Measurements from ENCODE around the gene ZNF563.
"Not testable (repeated sequence)": the region's sequence is repeated elsewhere in the genome, so short reads cannot be mapped to it uniquely, and the experiment has no call there.

ZNF563 gene

DNA sequence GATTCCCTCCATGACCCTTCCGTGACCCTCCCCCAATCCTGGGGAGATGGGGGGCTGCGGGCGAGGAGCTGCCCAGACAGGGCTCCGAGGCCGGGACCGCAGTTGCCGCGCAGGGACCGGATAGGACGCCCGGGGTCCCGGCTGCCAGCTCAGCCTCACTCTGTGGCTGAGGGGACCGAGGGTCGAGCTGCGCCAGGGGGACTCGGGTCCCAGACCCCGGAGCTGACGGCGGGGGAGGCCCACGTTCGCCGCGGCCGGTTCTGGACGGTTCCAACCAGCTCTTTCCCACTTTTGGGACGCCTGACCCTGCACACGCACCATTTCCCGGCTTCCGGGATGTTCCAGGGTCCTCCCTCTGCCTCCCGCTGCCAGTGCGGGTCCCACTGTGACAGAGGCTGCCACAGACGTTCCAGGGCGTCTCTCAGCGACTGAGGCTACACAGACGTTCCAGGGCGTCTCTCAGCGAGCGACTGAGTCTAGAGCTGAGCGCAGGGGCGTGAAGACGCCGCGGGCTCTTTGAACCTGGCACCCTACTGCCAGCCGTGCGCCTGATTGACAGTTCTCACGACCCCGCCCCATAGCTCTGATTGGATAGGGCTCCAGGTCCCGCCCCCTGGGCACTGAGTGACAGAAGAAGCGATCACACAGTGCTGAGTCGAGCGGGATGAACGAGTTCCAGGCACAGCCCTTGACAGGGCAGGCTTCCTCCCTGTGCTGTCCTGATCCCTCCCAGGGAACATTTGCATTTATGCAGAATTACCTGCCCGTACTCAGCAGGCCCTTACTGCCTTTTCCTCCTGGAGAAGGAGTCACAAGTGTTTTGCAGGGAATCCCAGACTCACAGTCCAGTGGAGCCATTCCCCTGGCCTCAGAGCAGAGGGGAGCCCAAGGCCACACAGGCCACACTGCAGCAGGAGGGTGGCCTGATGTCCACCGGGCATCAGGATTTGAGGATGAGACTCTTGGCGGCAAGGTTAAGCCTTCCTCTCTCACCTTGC is at the start of gene ZNF563:
TSS of gene ZNF563 (minus strand) at position 472 of the 998 bp plus-strand sequence. CDS start at position 321, 151 bp downstream.
- peak; percentile 98 for DNase-seq

DNA sequence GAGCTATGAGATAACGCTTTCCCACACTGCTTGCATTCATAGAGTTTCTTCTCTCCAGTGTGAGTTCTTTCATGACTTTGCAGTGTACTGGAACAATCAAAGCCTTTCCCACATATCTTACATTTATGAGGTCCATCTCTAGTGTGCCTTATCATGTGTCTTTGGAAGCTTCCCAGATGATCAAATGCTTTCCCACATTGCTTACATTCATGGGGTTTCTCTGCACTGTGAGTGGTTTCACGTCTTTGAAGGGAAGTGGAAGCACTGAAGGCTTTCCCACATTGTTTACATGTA is 47.0 kb upstream of the ZNF563 start:
- no peak for DNase-seq

- DNase-seq = no peak
Observed at GRCh38 chr19:12379732-12380443, 46.5 kb upstream of the ZNF563 start.

DNA sequence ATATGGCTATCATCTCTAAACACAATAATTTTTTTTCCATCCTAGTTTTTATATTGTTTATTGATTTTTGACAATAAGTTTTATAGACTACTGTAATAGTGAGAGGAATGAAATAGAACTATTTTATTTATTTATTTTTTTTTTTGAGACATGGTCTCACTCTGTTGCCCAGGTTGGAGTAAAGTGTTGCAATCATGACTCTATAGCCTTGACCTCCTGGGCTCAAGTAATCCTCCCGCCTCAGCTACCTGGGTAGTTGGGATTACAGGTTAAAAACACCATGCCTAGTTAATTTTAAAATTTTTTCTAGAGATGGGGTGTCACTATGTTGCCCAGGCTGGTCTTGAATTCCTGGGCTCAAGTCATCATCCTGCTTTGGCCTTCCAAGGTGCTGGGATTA is 40.6 kb upstream of the ZNF563 start:
- DNase-seq = no peak

GRCh38 chr19:12365236-12366162 is 32.1 kb upstream of the ZNF563 start, which contains the start of gene ZNF442:
Gene ZNF442, minus strand, starts transcription at chr19:12365683. Its CDS starts 2,052 bp downstream, at chr19:12363631.
- DNase-seq = peak; percentile 94

DNA sequence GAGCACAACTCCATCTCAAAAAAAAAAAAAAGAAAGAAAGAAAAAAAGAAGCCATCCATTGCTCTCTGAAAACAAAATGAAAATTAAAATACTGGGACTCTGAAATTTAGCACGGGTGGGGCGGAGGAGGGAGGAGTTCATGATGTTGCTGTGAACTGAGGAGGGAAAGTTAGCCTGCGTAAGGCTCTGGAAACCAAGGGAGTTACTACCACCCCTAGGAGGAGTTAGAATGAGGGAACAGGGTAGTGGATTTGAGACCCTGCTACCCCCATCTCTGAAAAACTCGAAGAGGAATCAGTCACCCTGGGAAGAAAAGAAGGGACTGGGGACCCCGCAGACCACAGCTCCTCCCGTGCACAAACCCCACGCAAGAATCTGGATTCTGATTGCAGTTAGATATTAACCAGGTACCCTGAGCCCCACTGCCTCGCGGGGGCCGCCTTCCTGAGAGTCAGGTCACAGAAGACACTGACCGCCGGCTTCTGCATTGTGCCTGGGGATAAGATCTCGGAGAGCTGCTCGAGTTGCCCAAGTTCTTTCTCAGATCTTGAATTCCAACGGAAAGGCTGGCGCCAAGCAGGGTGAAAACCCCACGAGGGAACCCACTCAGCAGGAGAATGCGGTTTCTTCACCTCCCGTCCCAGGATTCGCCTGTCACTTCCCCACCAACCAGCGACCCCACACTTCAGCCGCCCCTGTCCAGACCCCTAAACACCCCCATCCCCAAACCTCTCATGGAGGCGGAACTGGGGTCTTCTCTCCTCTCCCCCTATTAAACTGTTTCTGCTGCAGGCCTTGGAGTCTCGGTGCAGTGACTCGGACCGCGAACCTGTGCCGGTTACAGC is 31.2 kb upstream of the ZNF563 start:
- DNase-seq = no peak

- DNase-seq = not testable (repeated sequence)
Observed at GRCh38 chr19:12362236-12362635, 28.8 kb upstream of the ZNF563 start.

- DNase-seq = no peak
Observed at GRCh38 chr19:12353375-12353774, 19.9 kb upstream of the ZNF563 start.

DNA sequence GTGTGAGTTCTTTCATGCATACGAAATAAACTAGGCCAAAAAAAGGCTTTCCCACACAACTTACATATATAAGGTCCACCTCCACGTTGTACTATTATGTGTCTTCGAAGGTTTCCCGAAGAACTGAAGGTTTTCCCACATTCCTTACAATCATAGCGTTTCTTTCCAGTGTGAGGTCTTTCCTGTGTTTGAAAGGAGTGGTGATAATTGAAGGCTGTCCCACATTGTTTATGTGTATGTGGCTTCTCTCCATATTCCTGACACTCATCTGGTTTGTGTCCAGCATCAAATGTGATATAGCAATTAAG is 17.4 kb upstream of the ZNF563 start:
- no peak for DNase-seq

GRCh38 chr19:12350185-12350889 is 16.9 kb upstream of the ZNF563 start:
- DNase-seq = no peak

GRCh38 chr19:12346896-12347295 is 13.5 kb upstream of the ZNF563 start:
- no peak for DNase-seq

DNA sequence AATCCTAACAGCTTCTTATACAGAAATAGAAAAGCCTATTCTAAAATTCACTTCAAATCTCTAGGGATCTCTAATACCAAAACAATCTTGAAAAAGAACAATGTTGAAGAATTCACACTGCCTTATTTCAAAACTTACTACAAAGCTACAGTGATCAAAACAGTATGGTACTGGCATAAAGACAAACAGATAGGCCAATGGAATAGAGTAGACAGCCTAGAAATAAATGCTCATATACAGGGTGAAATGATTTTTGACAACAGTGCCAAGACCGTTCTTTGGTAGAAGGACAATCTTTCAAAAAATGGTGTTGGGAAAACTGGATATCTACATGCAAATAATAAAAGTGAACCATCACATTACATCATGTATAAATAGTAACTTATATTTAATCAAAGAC is 11.8 kb upstream of the ZNF563 start:
- no peak for DNase-seq

- DNase-seq = no peak
Observed at GRCh38 chr19:12331211-12331941, 2.1 kb downstream of the ZNF563 start.

GRCh38 chr19:12330340-12330739 is 3.1 kb downstream of the ZNF563 start:
- DNase-seq = no peak

DNA sequence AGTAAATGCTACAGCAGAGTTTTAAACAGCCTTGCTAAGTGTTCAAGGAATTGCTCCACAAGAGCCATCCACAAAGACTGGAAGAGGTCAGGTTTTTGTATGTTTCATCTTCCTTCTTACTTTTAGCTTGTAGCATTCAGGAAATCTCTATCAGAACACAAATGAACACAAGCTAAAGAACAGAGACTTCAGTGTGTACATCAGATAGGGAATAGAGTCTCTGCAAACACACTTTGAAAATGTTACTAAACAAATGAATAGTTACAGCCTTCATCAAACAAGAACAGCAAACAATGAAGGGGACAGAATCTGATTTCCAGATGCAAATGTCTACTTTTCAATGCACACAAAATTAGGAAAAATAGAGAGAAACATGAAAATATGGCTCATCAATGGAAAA is 7.7 kb downstream of the ZNF563 start:
- no peak for DNase-seq

- no peak for DNase-seq
Observed at GRCh38 chr19:12318782-12319413, 14.5 kb downstream of the ZNF563 start.

GRCh38 chr19:12314553-12314952 is 18.9 kb downstream of the ZNF563 start:
- no peak for DNase-seq

DNA sequence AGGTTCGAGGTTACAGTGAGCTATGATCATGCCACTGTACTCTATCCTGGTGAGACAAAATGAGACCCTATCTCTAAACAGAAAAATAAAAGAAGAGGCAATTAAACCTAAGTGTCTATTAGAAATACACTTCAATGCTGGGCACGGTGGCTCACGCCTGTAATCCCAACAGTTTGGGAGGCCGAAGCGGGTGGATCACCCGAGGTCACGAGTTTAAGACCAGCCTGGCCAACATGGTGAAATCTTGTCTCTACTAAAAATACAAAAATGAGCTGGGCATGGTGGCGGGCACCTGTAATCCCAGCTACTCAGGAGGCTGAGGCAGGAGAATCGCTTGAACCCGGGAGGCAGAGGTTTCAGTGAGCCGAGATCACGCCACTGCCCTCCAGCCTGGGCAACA is 24.5 kb downstream of the ZNF563 start:
- DNase-seq = not testable (repeated sequence)

- no peak for DNase-seq
Observed at GRCh38 chr19:12295191-12295590, 38.2 kb downstream of the ZNF563 start.
